Measurements from ENCODE around the gene SPOCK1.

Gene SPOCK1

GRCh38 chr5:137402436-137403187, 96.5 kb downstream of the SPOCK1 start:
- H3K4me3 ChIP-seq (ENCODE audit: low read depth, low read length) = no peak overlapping the region
- no peak for DNase-seq (ENCODE audit: low read depth)
- no peak for TF ChIP-seq CTCF (IDR thresholded peaks at IDR 0.05; ENCODE audit: control insufficient read depth, extremely low read depth, insufficient read depth)

- no peak for TF ChIP-seq CTCF (IDR thresholded peaks at IDR 0.05; ENCODE audit: control insufficient read depth, extremely low read depth, insufficient read depth)
- H3K4me3 ChIP-seq (ENCODE audit: low read depth, low read length) = no peak overlapping the region
- no peak for DNase-seq (ENCODE audit: low read depth)
These were observed 97.2 kb downstream of the SPOCK1 start for GRCh38 chr5:137401946-137402345.

- H3K4me3 ChIP-seq (ENCODE audit: low read depth, low read length) = no peak overlapping the region
- DNase-seq (ENCODE audit: low read depth) = no peak
- no peak for TF ChIP-seq CTCF (IDR thresholded peaks at IDR 0.05; ENCODE audit: control insufficient read depth, extremely low read depth, insufficient read depth)
These were observed 98.6 kb downstream of the SPOCK1 start for GRCh38 chr5:137400571-137400970.

GRCh38 chr5:137399911-137400310, 99.2 kb downstream of the SPOCK1 start:
- no peak for TF ChIP-seq CTCF (IDR thresholded peaks at IDR 0.05; ENCODE audit: control insufficient read depth, extremely low read depth, insufficient read depth)
- no peak for DNase-seq (ENCODE audit: low read depth)
- no peak overlapping the region for H3K4me3 ChIP-seq (ENCODE audit: low read depth, low read length)

GRCh38 chr5:137398751-137399150, 100.4 kb downstream of the SPOCK1 start:
- H3K4me3 ChIP-seq (ENCODE audit: low read depth, low read length) = no peak overlapping the region
- no peak for TF ChIP-seq CTCF (IDR thresholded peaks at IDR 0.05; ENCODE audit: control insufficient read depth, extremely low read depth, insufficient read depth)
- DNase-seq (ENCODE audit: low read depth) = no peak

GRCh38 chr5:137398154-137398553, 101.0 kb downstream of the SPOCK1 start:
- DNase-seq (ENCODE audit: low read depth) = no peak
- TF ChIP-seq CTCF (IDR thresholded peaks at IDR 0.05; ENCODE audit: control insufficient read depth, extremely low read depth, insufficient read depth) = no peak
- H3K4me3 ChIP-seq (ENCODE audit: low read depth, low read length) = no peak overlapping the region
